Subcutaneous adipose tissue (tissue), 4 donors: ENCODE results near the gene COLEC11. TPM values are rescaled to one million over a fixed set of nuclear protein-coding genes. Genes with fewer than 3 reads are reported as not detected.

ENCODE experiments used
- total RNA-seq, 4 donors: library from RNA; depleted of rRNA; stranded (reverse); fragments of >200 nt; gene quantifications; one replicate each; pipeline ENCODE4 v1.1.0, GENCODE V29; 2016
- TF ChIP-seq, protein P1 (sequence below): fragments of 450-650 bp; IDR thresholded peaks from one replicate; pipeline ENCODE4 v1.5.1; 2016; ENCODE audit warnings: low read depth, mild to moderate bottlenecking, control low read depth, antibody characterized with exemption, moderate library complexity

The COLEC11 gene
- total RNA-seq, 4 donors from 2014 or later: 1.1 to 9.8 (median 2.3) TPM

DNA sequence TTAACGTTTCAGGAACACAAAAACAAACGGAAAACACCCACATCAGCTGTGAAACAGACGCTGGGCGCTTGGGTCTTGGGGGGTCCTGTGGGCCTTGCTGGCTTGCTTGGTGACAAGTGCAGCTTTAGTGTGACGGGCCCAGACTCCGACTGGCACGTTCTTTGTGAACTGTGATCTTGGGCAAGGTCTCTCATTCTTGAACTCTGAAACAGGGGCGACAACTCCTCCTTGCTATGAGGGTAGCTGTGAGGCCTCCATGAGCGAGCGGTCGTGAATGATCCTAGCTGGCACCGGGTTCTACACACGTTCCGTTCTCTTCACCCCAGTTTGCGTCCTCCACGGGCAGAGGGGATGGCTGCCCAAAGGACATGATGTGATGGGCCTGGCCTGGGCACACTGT is 8.7 kb upstream of the COLEC11 start:
- TF ChIP-seq, protein P1, sequence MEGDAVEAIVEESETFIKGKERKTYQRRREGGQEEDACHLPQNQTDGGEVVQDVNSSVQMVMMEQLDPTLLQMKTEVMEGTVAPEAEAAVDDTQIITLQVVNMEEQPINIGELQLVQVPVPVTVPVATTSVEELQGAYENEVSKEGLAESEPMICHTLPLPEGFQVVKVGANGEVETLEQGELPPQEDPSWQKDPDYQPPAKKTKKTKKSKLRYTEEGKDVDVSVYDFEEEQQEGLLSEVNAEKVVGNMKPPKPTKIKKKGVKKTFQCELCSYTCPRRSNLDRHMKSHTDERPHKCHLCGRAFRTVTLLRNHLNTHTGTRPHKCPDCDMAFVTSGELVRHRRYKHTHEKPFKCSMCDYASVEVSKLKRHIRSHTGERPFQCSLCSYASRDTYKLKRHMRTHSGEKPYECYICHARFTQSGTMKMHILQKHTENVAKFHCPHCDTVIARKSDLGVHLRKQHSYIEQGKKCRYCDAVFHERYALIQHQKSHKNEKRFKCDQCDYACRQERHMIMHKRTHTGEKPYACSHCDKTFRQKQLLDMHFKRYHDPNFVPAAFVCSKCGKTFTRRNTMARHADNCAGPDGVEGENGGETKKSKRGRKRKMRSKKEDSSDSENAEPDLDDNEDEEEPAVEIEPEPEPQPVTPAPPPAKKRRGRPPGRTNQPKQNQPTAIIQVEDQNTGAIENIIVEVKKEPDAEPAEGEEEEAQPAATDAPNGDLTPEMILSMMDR: no peak

DNA sequence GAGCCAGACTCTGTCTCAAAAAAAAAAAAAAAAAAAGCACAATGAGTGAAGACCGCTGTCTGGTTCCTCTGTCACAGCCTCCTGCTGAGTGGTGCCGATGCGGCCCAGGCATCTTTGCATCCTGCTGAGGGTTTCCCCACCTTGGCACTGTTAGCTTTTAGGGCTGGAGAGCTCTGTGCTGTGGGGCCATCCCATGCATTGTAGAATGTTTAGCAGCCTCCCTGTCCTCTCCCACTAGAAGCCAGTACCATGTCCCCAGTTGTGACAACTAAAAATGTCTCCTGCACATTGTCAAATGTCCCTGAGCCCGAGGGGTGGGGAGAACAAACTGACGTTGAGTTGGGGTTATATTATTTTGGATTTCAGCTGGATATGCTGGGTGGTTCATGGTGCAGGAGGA is 7.9 kb upstream of the COLEC11 start:
- TF ChIP-seq, protein P1: no peak

DNA sequence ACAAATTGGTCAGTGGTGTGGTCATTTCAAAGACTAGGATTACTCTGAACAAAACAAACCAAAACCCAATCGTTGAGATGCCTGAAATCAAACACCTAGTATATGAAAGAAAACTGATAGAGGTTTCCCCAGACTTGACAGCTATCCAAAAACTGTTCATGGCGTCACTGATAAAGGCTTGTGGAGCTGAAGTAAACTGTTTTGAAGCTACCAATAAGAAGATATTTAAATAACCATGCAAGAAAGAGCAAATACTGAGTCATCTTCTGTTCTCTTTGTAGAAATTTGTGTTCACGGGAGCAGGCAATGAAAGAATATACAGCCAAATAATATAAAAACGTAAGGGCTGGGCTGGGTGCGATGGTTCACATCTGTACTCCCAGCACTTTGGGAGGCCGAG is 7.5 kb upstream of the COLEC11 start:
- TF ChIP-seq, protein P1: no peak

DNA sequence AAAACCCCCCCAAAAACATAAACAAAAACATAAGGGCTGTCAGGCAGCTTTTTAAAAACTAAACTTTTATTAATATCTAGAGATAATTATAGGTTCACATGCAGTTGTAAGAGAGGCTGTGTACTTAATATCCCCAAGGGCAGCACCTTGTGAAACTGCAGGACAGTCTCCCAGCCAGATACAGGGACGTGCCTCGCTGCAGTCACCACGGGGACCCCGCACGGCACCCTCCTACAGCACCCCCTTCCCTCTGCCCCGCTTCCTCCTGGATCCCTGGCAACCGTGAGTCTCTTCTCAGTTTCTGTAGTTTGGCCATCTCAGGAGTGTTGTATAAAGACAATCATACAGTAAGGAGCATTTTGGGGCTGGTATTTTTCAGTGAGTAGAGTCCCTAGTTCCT is 6.8 kb upstream of the COLEC11 start:
- TF ChIP-seq, protein P1: no peak

DNA sequence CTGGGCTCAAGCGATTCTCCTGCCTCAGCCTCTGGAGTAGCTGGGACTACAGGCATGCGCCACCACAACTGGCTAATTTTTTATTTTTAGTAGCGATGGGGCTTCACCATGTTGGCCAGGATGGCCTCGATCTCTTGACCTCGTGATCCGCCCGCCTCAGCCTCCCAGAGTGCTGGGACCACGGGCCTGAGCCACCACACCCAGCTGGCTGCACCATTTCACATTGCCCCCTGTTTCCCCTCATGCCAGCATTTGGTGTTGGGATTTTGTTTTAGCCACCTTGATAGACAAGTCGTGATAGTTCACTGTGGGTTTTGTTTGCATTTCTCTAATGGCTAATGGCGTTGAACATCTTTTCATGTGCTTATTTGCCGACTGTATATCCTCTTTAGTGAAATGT is 5.8 kb upstream of the COLEC11 start:
- TF ChIP-seq, protein P1: no peak

DNA sequence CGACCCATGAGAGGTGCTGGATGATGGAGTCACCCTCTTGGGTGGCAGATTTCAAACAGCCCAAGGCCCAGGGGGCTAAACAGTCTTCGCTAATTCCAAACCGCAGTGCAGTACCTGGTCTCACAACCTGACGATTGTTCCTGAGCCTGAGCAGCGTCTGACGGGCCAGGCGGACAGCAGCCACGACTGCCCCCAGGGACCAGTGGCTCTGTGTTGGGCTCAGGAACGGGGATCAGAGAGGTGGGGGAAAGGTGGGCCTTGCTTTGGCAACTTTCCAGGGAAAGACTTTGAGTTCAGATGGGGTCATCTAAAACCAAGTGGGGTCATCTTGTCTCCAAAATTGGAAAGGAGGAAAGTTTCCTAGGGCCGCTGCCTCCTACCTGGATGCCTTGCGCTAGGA is 492 bp downstream of the COLEC11 start:
- TF ChIP-seq, protein P1: no peak

DNA sequence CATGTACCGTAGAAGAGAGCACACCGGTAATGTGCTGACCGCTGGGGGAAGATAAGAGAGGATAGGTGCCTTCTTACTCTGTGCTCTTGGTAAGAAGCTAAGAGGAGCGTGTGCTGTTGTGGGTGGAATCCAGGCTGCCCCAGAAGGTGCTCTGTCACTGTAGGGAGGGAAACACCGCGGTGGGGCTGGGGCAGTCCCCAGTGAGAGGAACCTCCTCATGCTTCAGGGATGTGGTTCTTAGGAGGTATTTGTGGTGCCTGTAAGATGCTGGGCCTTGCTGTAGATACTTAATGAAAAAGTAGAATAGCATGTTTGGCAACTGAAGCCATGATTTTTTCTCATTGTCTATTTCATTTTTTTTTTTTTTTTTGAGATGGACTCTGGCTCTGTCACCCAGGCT is 1.1 kb downstream of the COLEC11 start:
- TF ChIP-seq, protein P1: no peak
